PFSK-1 (cell line): ENCODE data around the gene KDM2B.

Experiments used
- FOXP2 ChIP-seq: optimal IDR thresholded peaks from 2 replicates; pipeline ENCODE3; 2011; ENCODE audit warnings: borderline replicate concordance, control low read depth, inconsistent platforms; ENCODE audit not compliant: insufficient read depth; ENCODE audit errors: extremely low read length, extremely low read depth
- POLR2AphosphoS5 ChIP-seq: IDR thresholded peaks from 2 replicates; pipeline ENCODE4 v1.6.1; 2012; ENCODE audit warnings: low read depth, mild to moderate bottlenecking, control low read depth, low read length, moderate library complexity
- SIN3A ChIP-seq: IDR thresholded peaks from 2 replicates; pipeline ENCODE4 v1.6.1; 2012; ENCODE audit warnings: mild to moderate bottlenecking, low read length, moderate library complexity, borderline replicate concordance; ENCODE audit not compliant: insufficient read depth
- TAF1 ChIP-seq: IDR thresholded peaks from 2 replicates; pipeline ENCODE4 v1.6.1; 2012; ENCODE audit warnings: low read length, control low read depth, borderline replicate concordance; ENCODE audit not compliant: insufficient read depth
- TF ChIP-seq, protein P1 (sequence below), 2 experiments: IDR thresholded peaks; 2 replicates each; pipeline versions ENCODE4 v1.6.1 to v1.8.0; 2011 to 2012; ENCODE audit warnings: low read depth in 2 of 2, low read length in 2 of 2, control low read depth in 1 of 2, inconsistent platforms in 1 of 2, mild to moderate bottlenecking in 1 of 2, moderate library complexity in 1 of 2; ENCODE audit not compliant: insufficient read depth in 1 of 2

KDM2B gene

DNA sequence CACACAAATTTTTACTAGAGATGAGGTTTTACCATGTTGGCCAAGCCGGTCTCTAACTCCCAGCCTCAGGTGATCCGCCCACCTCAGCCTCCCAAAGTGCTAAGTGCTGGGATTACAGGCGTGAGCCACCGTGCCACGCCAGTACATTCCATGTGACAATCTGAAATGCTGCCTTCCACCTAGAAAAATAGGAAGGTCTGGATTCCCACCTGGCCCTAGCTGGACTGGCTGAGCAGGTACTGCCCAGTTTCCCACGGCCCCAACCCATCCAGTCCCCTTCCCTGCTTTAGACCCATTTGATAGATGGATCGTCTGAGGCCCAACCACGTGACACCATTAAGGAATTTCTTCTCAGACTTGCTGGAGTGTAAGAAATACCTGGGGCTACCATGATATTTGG, 55.4 kb downstream of the KDM2B start:
- TF ChIP-seq, protein P1, sequence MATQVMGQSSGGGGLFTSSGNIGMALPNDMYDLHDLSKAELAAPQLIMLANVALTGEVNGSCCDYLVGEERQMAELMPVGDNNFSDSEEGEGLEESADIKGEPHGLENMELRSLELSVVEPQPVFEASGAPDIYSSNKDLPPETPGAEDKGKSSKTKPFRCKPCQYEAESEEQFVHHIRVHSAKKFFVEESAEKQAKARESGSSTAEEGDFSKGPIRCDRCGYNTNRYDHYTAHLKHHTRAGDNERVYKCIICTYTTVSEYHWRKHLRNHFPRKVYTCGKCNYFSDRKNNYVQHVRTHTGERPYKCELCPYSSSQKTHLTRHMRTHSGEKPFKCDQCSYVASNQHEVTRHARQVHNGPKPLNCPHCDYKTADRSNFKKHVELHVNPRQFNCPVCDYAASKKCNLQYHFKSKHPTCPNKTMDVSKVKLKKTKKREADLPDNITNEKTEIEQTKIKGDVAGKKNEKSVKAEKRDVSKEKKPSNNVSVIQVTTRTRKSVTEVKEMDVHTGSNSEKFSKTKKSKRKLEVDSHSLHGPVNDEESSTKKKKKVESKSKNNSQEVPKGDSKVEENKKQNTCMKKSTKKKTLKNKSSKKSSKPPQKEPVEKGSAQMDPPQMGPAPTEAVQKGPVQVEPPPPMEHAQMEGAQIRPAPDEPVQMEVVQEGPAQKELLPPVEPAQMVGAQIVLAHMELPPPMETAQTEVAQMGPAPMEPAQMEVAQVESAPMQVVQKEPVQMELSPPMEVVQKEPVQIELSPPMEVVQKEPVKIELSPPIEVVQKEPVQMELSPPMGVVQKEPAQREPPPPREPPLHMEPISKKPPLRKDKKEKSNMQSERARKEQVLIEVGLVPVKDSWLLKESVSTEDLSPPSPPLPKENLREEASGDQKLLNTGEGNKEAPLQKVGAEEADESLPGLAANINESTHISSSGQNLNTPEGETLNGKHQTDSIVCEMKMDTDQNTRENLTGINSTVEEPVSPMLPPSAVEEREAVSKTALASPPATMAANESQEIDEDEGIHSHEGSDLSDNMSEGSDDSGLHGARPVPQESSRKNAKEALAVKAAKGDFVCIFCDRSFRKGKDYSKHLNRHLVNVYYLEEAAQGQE (IDR thresholded peaks at IDR 0.05; ENCODE audit: insufficient read depth in 1 of 2, low read depth in 2 of 2, low read length in 2 of 2): no peak
- TF ChIP-seq FOXP2 (no peak), POLR2AphosphoS5 (no peak), TAF1 (no peak), SIN3A (no peak)

GRCh38 chr12:121524196-121524916, 56.5 kb downstream of the KDM2B start:
- TF ChIP-seq POLR2AphosphoS5: no peak
- TF ChIP-seq TAF1: no peak
- TF ChIP-seq FOXP2: no peak
- TF ChIP-seq, protein P1 (IDR thresholded peaks at IDR 0.05; ENCODE audit: insufficient read depth in 1 of 2, low read depth in 2 of 2, low read length in 2 of 2): no peak
- no peak for TF ChIP-seq SIN3A

DNA sequence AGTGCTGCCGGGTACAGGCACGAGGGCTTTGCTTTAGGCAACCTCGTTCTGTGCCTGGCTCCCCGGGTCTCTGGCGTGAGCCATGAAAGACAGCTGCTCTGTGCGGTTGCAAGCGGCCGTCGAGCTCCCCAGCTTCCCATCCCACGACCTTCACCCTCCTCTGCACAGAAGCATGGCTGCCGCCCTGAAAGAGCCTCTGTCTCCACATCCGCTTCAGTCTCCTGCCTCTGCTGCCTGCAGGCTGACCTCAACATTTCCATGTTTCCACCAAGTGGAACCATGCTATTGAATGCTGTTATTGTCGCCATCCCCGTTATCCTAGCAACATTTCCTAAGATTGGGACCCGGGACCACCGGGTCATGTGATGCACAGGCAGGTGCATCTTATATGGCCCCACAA, 57.1 kb downstream of the KDM2B start:
- TF ChIP-seq POLR2AphosphoS5 (no peak), TAF1 (no peak), FOXP2 (no peak), SIN3A (no peak)
- TF ChIP-seq, protein P1 (IDR thresholded peaks at IDR 0.05; ENCODE audit: insufficient read depth in 1 of 2, low read depth in 2 of 2, low read length in 2 of 2): no peak

GRCh38 chr12:121522971-121523370, 57.9 kb downstream of the KDM2B start:
- TF ChIP-seq SIN3A: no peak
- TF ChIP-seq TAF1: no peak
- TF ChIP-seq, protein P1 (IDR thresholded peaks at IDR 0.05; ENCODE audit: insufficient read depth in 1 of 2, low read depth in 2 of 2, low read length in 2 of 2): no peak
- no peak for TF ChIP-seq FOXP2
- no peak for TF ChIP-seq POLR2AphosphoS5
